HUES64 (cell line): ENCODE results near the gene TMED1.
A peak's percentile ranks its signal among the peaks of the same experiment; 100 is the strongest.

Experiments
- H3K27ac ChIP-seq: 2 replicates; pipeline ENCODE4 v1.7.0; 2013; ENCODE audit warnings: low read depth, low read length, inconsistent platforms
- H3K27me3 ChIP-seq: 2 replicates; pipeline ENCODE4 v1.6.1; 2013; ENCODE audit warnings: mild to moderate bottlenecking, low read length; ENCODE audit not compliant: insufficient read depth
- H3K36me3 ChIP-seq: 2 replicates; pipeline ENCODE4 v1.6.1; 2013; ENCODE audit warnings: mild to moderate bottlenecking, low read length; ENCODE audit not compliant: insufficient read depth
- H3K4me1 ChIP-seq: 2 replicates; pipeline ENCODE4 v1.6.1; 2013; ENCODE audit warnings: mild to moderate bottlenecking, low read length, moderate library complexity; ENCODE audit not compliant: insufficient read depth
- H3K4me3 ChIP-seq: 2 replicates; pipeline ENCODE4 v1.5.1; 2013; ENCODE audit warnings: mild to moderate bottlenecking, low read length, moderate library complexity
- H3K9ac ChIP-seq: 2 replicates; pipeline ENCODE4 v1.6.1; 2013; ENCODE audit warnings: mild to moderate bottlenecking, low read depth, low read length
- H3K9me3 ChIP-seq: 2 replicates; pipeline ENCODE4 v1.6.1; 2013; ENCODE audit warnings: low read depth, low read length; ENCODE audit not compliant: insufficient read depth
- WGBS: fragments of 150-250, 120-280 bp; methylation state at CpG from one replicate; pipeline ENCODE4 v1.1.7; 2013; ENCODE audit warnings: missing lambda C conversion rate; 5-methylcytosine and 5-hydroxymethylcytosine counted together

The TMED1 gene

GRCh38 chr19:10815969-10816644, 19.9 kb downstream of the TMED1 start:
- WGBS, result 96% methylated on average over 21 of the region's 21 CpGs
- Histone ChIP-seq H3K4me1 (no peaks in the 10 kb centered on the region), H3K36me3 (peaks cover 43% of the 10 kb centered on the region), H3K27me3 (no peaks in the 10 kb centered on the region), H3K4me3 (no peak overlapping the region), H3K9me3 (no peaks in the 10 kb centered on the region), H3K27ac (0 out of 2 replicates have a peak overlapping the region, but pooled peaks have one; percentile 8), H3K9ac (no peak overlapping the region)

GRCh38 chr19:10815007-10815536, 20.9 kb downstream of the TMED1 start:
- Histone ChIP-seq H3K27ac (no peak overlapping the region), H3K4me1 (no peaks in the 10 kb centered on the region), H3K36me3 (peaks cover 37% of the 10 kb centered on the region), H3K9ac (no peak overlapping the region), H3K27me3 (no peaks in the 10 kb centered on the region), H3K4me3 (no peak overlapping the region), H3K9me3 (no peaks in the 10 kb centered on the region)
- 96% methylated on average over 9 of the region's 9 CpGs for WGBS

- Histone ChIP-seq H3K4me3 (no peak overlapping the region), H3K27ac (no peak overlapping the region), H3K36me3 (peaks cover 49% of the 10 kb centered on the region), H3K9ac (no peak overlapping the region), H3K9me3 (no peaks in the 10 kb centered on the region), H3K27me3 (no peaks in the 10 kb centered on the region), H3K4me1 (no peaks in the 10 kb centered on the region)
- WGBS, result 92% methylated on average over 9 of the region's 9 CpGs
These were observed 23.1 kb downstream of the TMED1 start for GRCh38 chr19:10812902-10813404.

GRCh38 chr19:10812196-10812595, 23.8 kb downstream of the TMED1 start:
- Histone ChIP-seq H3K9ac (no peak overlapping the region), H3K27ac (no peak overlapping the region), H3K4me1 (no peaks in the 10 kb centered on the region), H3K4me3 (no peak overlapping the region), H3K9me3 (no peaks in the 10 kb centered on the region), H3K36me3 (peaks cover 49% of the 10 kb centered on the region), H3K27me3 (no peaks in the 10 kb centered on the region)
- 94% methylated on average over 19 of the region's 19 CpGs for WGBS

- no peak overlapping the region for H3K9ac ChIP-seq
- H3K27me3 ChIP-seq, result no peaks in the 10 kb centered on the region
- H3K27ac ChIP-seq, result peak overlapping the region; percentile 18; the same call in 1 of the 2 replicates
- H3K36me3 ChIP-seq, result peaks cover 47% of the 10 kb centered on the region
- no peaks in the 10 kb centered on the region for H3K4me1 ChIP-seq
- H3K9me3 ChIP-seq, result no peaks in the 10 kb centered on the region
- 94% methylated on average over 17 of the region's 17 CpGs for WGBS
- no peak overlapping the region for H3K4me3 ChIP-seq
These were observed 24.5 kb downstream of the TMED1 start for GRCh38 chr19:10811391-10812111.

- Histone ChIP-seq H3K4me3 (no peak overlapping the region), H3K27ac (no peak overlapping the region), H3K36me3 (peaks cover 51% of the 10 kb centered on the region), H3K9me3 (no peaks in the 10 kb centered on the region), H3K4me1 (no peaks in the 10 kb centered on the region), H3K27me3 (no peaks in the 10 kb centered on the region), H3K9ac (no peak overlapping the region)
- WGBS, result 96% methylated on average over 15 of the region's 15 CpGs
These were observed 26.2 kb downstream of the TMED1 start for GRCh38 chr19:10809651-10810285.

GRCh38 chr19:10808937-10809649, 26.9 kb downstream of the TMED1 start:
- no peak overlapping the region for H3K27ac ChIP-seq
- H3K4me3 ChIP-seq, result no peak overlapping the region
- no peak overlapping the region for H3K9ac ChIP-seq
- H3K36me3 ChIP-seq, result peaks cover 53% of the 10 kb centered on the region
- H3K4me1 ChIP-seq, result no peaks in the 10 kb centered on the region
- no peaks in the 10 kb centered on the region for H3K27me3 ChIP-seq
- WGBS, result 94% methylated on average over 10 of the region's 10 CpGs
- no peaks in the 10 kb centered on the region for H3K9me3 ChIP-seq

GRCh38 chr19:10805758-10806247, 30.2 kb downstream of the TMED1 start:
- peaks cover 64% of the 10 kb centered on the region for H3K36me3 ChIP-seq
- H3K9me3 ChIP-seq, result no peaks in the 10 kb centered on the region
- 93% methylated on average over 11 of the region's 11 CpGs for WGBS

GRCh38 chr19:10805065-10805757, 30.8 kb downstream of the TMED1 start:
- H3K36me3 ChIP-seq, result peaks cover 67% of the 10 kb centered on the region
- H3K27me3 ChIP-seq, result no peaks in the 10 kb centered on the region
- H3K4me3 ChIP-seq, result no peak overlapping the region
- no peak overlapping the region for H3K9ac ChIP-seq
- 95% methylated on average over 11 of the region's 11 CpGs for WGBS
- no peaks in the 10 kb centered on the region for H3K4me1 ChIP-seq
- H3K27ac ChIP-seq, result no peak overlapping the region
- H3K9me3 ChIP-seq, result no peaks in the 10 kb centered on the region

More at GRCh38 chr19:10805758-10806247, 30.2 kb downstream of the TMED1 start:
- H3K9ac ChIP-seq, result no peak overlapping the region
- H3K4me1 ChIP-seq, result no peaks in the 10 kb centered on the region
- no peak overlapping the region for H3K27ac ChIP-seq
- no peaks in the 10 kb centered on the region for H3K27me3 ChIP-seq
- H3K4me3 ChIP-seq, result no peak overlapping the region

GRCh38 chr19:10803252-10803651, 32.8 kb downstream of the TMED1 start:
- Histone ChIP-seq H3K27me3 (no peaks in the 10 kb centered on the region), H3K36me3 (peaks cover 65% of the 10 kb centered on the region), H3K4me1 (no peaks in the 10 kb centered on the region), H3K27ac (no peak overlapping the region), H3K9ac (no peak overlapping the region), H3K9me3 (no peaks in the 10 kb centered on the region), H3K4me3 (no peak overlapping the region)
- WGBS, result 96% methylated on average over 9 of the region's 9 CpGs
